Adipocyte (in vitro differentiated cells): ENCODE results near the gene ASTN2.

Experiments
- DNase-seq: peaks from one replicate; pipeline ENCODE4 v3.0.0-alpha.2; 2015; ENCODE audit warnings: low read depth
- H3K27me3 ChIP-seq: replicated peaks from 2 replicates; pipeline ENCODE4 v1.7.0; 2013; ENCODE audit warnings: mild to moderate bottlenecking, low read length, moderate library complexity; ENCODE audit not compliant: control insufficient read depth, insufficient read depth
- H3K36me3 ChIP-seq: 2 replicates; pipeline ENCODE4 v1.7.0; 2013; ENCODE audit warnings: low read length, mild to moderate bottlenecking, moderate library complexity; ENCODE audit not compliant: control insufficient read depth, insufficient read depth, severe bottlenecking
- H3K4me1 ChIP-seq: 2 replicates; pipeline ENCODE4 v1.7.0; 2013; ENCODE audit warnings: mild to moderate bottlenecking, low read length, moderate library complexity; ENCODE audit not compliant: control insufficient read depth, insufficient read depth
- H3K4me3 ChIP-seq: 2 replicates; pipeline ENCODE4 v1.7.0; 2013; ENCODE audit warnings: mild to moderate bottlenecking, low read length, moderate library complexity
- H3K9ac ChIP-seq: 2 replicates; pipeline ENCODE4 v1.7.0; 2013; ENCODE audit warnings: mild to moderate bottlenecking, low read length, moderate library complexity
- H3K9me3 ChIP-seq: 2 replicates; pipeline ENCODE4 v1.7.0; 2013; ENCODE audit warnings: mild to moderate bottlenecking, low read length, moderate library complexity; ENCODE audit not compliant: control insufficient read depth

ASTN2 gene

GRCh38 chr9:116589392-116590354, 825.2 kb downstream of the ASTN2 start:
- Histone ChIP-seq H3K9ac (no peak overlapping the region), H3K9me3 (peaks cover 15% of the 10 kb centered on the region), H3K27me3 (no peaks in the 10 kb centered on the region), H3K36me3 (no peaks in the 10 kb centered on the region), H3K4me3 (peak overlapping the region; percentile 16), H3K4me1 (peaks cover 15% of the 10 kb centered on the region)
- DNase-seq, result no peak

GRCh38 chr9:116587919-116588318, 826.9 kb downstream of the ASTN2 start:
- Histone ChIP-seq H3K9me3 (peaks cover 15% of the 10 kb centered on the region), H3K4me1 (peaks cover 3% of the 10 kb centered on the region), H3K9ac (no peak overlapping the region), H3K27me3 (no peaks in the 10 kb centered on the region), H3K4me3 (no peak overlapping the region), H3K36me3 (no peaks in the 10 kb centered on the region)
- DNase-seq, result no peak

- Histone ChIP-seq H3K4me1 (peaks cover 6% of the 10 kb centered on the region), H3K36me3 (no peaks in the 10 kb centered on the region), H3K9me3 (peaks cover 15% of the 10 kb centered on the region), H3K9ac (no peak overlapping the region), H3K4me3 (no peak overlapping the region), H3K27me3 (no peaks in the 10 kb centered on the region)
- no peak for DNase-seq
These were observed 829.0 kb downstream of the ASTN2 start for GRCh38 chr9:116585896-116586295.

- no peak for DNase-seq
- no peaks in the 10 kb centered on the region for H3K36me3 ChIP-seq
- no peak overlapping the region for H3K4me3 ChIP-seq
- peaks cover 11% of the 10 kb centered on the region for H3K4me1 ChIP-seq
- H3K9me3 ChIP-seq, result peaks cover 15% of the 10 kb centered on the region
- H3K27me3 ChIP-seq, result no peaks in the 10 kb centered on the region
- H3K9ac ChIP-seq, result no peak overlapping the region
These were observed 829.7 kb downstream of the ASTN2 start for GRCh38 chr9:116585204-116585603.

- DNase-seq, result no peak
- Histone ChIP-seq H3K9me3 (no peaks in the 10 kb centered on the region), H3K27me3 (no peaks in the 10 kb centered on the region), H3K9ac (no peak overlapping the region), H3K4me1 (peaks cover 11% of the 10 kb centered on the region), H3K36me3 (no peaks in the 10 kb centered on the region), H3K4me3 (no peak overlapping the region)
These were observed 834.0 kb downstream of the ASTN2 start for GRCh38 chr9:116580853-116581252.

GRCh38 chr9:116576386-116576785, 838.5 kb downstream of the ASTN2 start:
- H3K4me3 ChIP-seq, result no peak overlapping the region
- DNase-seq, result peak; percentile 15
- no peak overlapping the region for H3K9ac ChIP-seq
- H3K9me3 ChIP-seq, result no peaks in the 10 kb centered on the region
- H3K4me1 ChIP-seq, result peaks cover 29% of the 10 kb centered on the region
- H3K36me3 ChIP-seq, result no peaks in the 10 kb centered on the region
- H3K27me3 ChIP-seq, result no peaks in the 10 kb centered on the region

- no peaks in the 10 kb centered on the region for H3K9me3 ChIP-seq
- peak; percentile 63 for DNase-seq
- peaks cover 24% of the 10 kb centered on the region for H3K4me1 ChIP-seq
- H3K27me3 ChIP-seq, result no peaks in the 10 kb centered on the region
- H3K4me3 ChIP-seq, result no peak overlapping the region
- H3K36me3 ChIP-seq, result no peaks in the 10 kb centered on the region
- no peak overlapping the region for H3K9ac ChIP-seq
These were observed 840.7 kb downstream of the ASTN2 start for GRCh38 chr9:116574027-116574679.

GRCh38 chr9:116572095-116572748, 842.6 kb downstream of the ASTN2 start:
- Histone ChIP-seq H3K9me3 (no peaks in the 10 kb centered on the region), H3K27me3 (no peaks in the 10 kb centered on the region), H3K9ac (peak overlapping the region; percentile 38), H3K36me3 (no peaks in the 10 kb centered on the region), H3K4me1 (peaks cover 24% of the 10 kb centered on the region), H3K4me3 (no peak overlapping the region)
- DNase-seq, result peak; percentile 96

- no peak overlapping the region for H3K4me3 ChIP-seq
- H3K36me3 ChIP-seq, result no peaks in the 10 kb centered on the region
- H3K27me3 ChIP-seq, result no peaks in the 10 kb centered on the region
- H3K9ac ChIP-seq, result no peak overlapping the region
- DNase-seq, result no peak
- H3K4me1 ChIP-seq, result peaks cover 28% of the 10 kb centered on the region
- H3K9me3 ChIP-seq, result no peaks in the 10 kb centered on the region
These were observed 845.7 kb downstream of the ASTN2 start for GRCh38 chr9:116569111-116569510.

GRCh38 chr9:116566677-116567488, 848.0 kb downstream of the ASTN2 start:
- Histone ChIP-seq H3K9ac (no peak overlapping the region), H3K27me3 (no peaks in the 10 kb centered on the region)
- DNase-seq, result peak; percentile 33

More at GRCh38 chr9:116566677-116567488, 848.0 kb downstream of the ASTN2 start:
- no peaks in the 10 kb centered on the region for H3K36me3 ChIP-seq
- H3K9me3 ChIP-seq, result no peaks in the 10 kb centered on the region
- H3K4me1 ChIP-seq, result peaks cover 15% of the 10 kb centered on the region
- no peak overlapping the region for H3K4me3 ChIP-seq
